Activated naive CD8-positive, alpha-beta T cell treated with anti-CD3 and anti-CD28 coated beads, Interleukin-2, amount 50 U/mL, for 16 hours (primary cell): ENCODE measurements around the gene KCNK15.
A peak's percentile ranks its signal among the peaks of the same experiment; 100 is the strongest.

Source experiments
- DNase-seq: peaks from one replicate; pipeline ENCODE4 v3.0.0-alpha.2; 2020; ENCODE audit warnings: low read depth, low spot score

Gene KCNK15

DNA sequence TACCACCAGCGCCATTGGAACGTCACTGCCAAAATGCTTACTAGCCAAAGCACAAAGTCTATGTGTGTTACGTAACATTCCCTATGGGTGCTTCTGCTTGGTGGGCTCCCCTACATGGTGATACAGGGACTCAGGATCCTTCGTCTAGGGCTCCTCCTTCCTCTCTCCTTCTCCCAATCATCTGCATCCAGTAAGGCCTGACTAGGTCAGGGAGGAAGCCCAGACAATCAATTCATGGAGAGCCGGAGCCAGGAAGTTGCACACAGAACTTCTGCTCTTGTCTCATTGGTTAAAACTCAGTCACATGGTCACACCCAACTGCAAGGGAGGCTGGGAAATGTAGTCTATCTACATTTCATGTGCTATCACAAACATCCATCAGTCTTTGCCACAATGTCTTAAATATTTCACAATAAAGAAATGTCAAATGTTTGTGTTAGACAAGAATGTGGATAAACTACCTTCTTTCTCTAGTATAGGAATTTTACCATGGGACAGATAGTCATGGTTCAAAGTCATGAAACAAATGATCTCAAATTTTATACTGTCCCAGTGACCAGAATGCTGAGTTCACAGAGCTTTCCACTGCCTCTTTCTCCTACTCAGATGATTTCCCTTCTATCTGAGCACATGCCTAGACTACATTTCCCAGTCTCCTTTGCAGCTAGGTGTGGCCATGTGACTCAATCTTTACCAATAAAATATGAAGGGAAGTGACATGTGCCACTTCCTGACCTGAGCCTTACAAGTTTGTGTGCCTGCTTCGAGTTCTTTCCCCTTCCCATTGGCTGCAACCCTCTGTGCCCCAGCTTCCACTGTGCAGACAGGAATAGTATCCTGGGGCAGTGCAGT is 9.3 kb upstream of the KCNK15 start:
- DNase-seq, result no peak

DNA sequence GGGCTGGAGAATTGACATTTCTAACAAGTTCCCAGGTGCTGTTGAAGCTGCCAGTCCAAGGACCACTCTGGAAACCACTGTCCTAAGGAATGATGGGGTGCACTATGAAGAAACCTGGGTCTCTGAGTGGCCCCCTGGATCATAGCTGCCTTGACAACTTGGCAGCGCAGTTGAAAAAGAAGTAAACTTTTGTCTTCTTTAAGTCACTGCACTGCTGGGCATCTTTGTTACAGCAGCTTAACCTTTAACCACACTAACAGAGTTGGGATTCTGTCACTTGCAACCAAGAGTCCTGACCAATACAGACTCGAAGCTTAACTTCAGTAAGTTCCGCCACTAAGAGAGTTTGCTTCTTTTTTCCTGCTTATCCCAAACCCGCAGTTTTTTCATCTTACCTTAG is 8.5 kb upstream of the KCNK15 start:
- no peak for DNase-seq

DNA sequence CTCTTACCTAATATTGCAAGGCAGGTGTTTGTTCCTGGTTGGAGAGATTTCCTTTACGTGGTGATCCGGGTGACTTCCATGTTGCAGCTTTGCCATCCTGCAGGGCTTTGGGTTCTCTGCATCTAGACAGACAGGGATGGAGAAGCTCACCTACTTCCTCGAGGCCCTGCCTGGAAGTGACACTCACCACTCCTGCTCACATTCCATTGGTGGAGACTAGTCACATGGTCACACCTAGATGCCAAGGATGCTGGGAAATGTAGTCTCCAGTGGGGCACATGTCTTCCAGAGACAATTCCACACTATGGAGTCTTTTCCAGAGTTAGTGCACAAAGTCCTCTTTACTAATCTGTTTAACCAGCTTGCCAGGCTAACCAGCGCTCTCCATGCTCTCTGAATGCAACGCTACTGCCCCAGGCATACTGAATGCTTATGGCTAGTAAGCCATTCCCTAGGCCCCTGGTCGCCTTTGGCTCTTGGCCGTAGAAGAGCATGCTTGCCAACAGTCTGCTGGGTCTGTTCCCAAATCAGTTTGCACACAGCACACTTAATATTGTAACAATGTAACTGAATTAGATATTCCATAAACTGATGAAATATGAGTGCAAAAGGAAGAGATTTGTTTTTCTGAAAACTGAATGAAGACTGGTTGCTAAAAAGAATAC is 6.7 kb upstream of the KCNK15 start:
- no peak for DNase-seq

DNA sequence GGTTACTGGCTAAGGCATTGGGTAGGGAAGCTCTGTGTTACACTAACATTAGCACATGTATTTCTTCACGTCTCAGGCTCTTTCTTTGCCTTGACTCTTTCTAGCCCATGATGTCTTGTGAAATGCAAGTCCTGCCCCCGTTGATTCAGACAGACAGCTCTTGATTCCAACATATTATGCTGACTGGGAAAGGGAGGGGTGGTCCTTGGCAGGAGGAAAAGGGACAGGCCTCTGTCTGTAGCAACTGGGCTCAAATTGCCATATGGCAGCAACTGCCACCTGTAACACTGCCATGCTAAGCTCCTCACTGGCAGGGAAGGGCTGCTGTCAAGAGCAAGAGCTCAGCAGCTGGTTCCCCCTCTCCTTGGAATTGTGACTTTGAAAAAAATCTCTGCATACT is 5.7 kb upstream of the KCNK15 start:
- DNase-seq, result no peak

DNA sequence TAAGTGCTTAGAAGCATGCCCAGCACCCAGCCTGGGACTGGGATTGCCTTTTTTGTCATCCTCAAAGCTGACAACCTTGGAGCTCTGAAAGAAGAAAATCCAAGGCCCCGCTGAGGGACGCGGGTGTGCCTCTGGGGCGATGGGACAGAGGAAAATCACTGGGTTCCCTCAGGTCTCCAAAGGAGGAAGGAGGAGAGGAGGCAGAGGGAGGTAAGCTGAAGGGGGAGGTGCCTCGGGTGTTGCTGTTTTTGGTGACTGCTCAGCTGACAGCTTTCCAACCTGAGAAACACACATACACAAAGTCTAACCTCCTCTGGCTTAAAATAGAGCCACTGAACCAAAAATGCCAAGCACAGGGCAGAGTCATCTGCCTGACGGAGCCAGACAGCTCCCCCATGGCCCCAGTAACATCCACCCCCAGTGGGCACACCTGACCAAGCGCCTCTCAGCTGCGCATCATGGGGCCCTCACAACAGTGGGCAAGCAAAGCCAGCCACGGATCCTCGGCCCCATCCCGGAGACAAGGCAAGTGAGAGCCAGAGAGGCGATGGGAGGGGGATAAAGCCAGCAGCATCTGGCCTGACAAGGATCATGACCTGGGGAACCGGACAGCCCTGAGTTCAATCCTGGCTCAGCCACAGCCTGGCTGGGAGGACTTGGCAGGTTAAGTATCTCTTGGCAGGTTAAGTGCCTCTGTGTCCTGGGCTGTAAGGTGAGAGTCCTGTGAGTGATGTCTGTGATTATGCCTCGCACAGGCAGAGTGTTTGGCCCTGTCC is 3.2 kb upstream of the KCNK15 start:
- no peak for DNase-seq

DNA sequence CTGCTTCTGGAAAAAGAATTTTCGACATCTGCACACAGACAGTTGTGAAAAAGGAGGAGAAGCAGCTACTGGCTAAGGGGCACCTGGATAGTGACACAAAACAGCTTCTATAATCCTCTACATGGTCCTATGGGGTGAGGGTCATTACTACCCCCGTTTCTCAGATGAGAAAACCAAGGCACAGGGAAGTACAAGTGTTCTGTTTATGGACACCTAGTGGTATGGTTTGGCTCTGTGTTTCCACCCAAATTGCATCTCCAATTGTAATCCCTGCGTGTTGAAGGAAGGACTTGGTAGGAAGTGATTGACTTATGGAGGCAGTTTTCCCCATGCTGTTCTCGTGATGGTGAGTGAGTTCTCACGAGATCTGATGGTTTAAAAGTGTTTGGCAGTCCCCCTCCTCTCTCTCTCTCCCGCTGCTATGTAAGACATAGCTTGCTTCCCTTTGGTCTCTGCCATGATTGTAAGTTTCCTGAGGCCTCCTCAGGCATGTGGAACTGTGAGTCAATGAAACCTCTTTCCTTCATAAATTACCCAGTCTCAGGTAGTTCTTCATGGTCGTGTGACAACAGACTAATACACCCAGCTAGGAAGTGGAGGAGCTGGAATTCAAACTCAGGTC is 2.5 kb upstream of the KCNK15 start:
- no peak for DNase-seq

DNA sequence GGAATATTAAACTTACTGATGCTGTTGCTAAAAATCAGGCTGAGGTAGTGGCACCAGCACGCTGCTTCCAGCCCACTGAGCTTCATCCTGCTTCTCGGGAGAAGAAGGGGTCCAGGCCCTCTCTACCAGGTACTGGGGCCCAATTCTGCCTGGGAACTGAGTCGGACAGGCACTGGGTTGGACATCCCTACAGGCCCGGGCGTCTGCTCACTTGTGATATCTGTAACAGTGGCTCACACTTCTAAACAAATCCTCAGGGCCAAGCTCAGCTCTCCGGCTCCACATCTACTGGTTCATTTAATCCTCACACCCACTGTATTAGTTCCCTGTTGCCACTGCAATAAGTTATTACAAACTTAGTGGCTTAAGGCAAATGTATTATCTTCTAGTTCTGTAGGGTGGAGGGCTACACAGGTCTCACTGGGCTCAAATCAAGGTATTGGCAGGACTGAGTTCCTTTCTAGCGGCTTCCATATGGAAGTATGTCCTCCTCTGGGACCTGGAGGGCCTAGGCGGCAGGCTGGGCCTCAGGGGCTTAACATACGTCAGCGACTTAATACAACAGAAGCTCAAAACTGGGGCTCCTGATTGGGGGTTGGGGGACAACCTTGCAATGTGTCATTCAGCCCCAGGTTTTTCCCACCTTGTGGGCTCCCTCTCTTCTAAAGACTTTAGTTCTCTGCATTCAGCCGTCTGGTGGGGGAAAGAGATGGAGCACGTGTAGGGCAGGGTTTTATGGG is 1.6 kb upstream of the KCNK15 start:
- DNase-seq, result no peak

DNA sequence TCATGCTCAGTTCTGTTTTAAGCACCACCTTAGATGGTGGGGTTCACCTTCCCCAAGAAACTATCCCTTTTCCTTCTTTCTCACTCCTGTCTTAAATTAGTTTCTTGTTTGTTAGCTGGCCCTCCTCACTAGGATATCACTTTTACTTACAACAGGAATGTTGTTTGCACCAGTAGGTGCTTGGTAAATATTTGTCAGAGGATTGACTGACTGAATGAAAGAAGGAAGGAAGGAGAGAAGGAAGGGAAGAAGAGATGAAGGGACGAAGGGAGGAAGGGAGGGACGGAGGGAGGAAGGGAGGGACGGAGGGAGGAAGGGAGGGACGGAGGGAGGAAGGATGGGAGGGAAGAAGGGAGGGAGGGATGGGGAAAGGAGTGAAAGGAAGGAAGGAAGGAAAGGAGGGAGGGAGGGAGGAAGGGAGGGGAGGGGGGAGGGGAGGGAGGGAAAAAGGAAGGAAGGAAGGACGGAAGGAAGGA is 505 bp upstream of the KCNK15 start:
- DNase-seq, result no peak

DNA sequence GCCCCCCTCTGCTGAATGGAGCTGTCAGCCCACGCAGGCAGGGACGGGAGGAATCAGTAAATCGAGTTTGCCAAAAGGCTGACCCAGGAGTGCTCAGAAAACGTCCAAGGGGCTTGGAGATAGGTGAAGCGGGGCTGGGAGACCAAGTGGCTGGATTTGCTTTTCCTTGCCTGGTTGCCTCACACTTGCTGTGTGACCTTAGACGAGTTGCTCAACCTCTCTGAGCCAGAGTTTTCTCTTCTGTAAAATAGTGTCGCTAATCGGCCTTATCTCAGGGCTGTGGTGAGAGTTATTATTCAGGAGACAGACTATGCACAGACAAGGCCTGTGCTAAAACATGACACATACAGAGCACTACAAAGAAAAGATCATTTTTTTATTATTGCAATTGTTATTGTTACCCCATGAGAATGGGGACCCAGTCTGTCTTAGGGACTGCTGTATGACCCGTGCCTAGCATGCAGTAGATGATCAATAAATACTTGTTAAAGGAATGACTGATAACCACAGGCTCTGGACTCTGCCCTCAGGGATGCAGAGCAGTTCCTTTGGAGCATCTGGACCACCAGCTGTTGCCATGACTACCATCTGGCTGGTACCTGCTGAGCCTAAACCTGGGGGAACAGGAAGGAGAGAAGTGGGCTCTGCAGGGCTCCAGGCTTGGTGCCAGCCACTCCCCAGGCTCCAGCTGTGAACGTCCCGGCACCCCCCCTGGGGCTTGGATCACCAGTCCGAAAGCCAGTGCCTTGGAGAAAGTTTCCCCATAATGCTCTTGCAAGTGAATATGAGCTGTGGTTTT is 901 bp downstream of the KCNK15 start:
- DNase-seq, result no peak

DNA sequence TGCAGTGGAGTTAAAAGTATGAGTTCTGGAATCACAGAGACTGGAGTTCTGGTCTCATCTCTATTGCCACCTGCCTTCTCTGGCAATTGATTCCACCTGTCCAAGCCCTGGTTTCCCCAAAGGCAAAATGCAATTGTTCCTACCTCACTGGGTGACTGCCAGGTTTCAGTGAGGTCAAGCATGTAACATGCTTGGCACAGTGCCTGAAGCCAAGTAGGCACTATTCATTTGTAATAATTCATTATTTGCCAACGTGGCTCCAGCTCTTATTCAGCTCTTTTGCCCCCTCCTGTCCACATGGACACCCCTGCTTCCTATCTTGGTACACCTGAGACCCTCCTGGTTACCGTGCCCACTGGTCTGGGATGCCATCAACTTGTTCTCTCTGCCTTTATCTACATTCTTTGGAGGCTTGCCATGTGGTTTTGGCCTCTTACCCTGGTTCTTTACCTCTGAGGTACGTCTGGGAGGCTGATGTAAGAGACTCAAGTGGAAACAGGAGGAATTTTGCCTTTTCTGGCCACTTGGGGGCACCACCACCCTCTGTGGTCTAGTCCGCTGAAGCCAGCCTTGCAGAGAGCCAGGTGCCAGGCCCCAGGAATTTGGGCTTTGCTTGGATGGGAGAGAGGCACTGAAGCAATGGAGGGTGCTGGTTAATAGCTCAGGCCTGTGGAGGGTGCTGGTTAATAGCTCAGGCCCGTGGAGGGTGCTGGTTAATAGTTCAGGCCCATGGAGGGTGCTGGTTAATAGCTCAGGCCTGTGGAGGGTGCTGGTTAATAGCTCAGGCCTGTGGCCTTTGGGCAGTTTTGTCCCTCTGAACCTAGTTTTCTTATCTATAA is 1.7 kb downstream of the KCNK15 start:
- peak; percentile 21 for DNase-seq

DNA sequence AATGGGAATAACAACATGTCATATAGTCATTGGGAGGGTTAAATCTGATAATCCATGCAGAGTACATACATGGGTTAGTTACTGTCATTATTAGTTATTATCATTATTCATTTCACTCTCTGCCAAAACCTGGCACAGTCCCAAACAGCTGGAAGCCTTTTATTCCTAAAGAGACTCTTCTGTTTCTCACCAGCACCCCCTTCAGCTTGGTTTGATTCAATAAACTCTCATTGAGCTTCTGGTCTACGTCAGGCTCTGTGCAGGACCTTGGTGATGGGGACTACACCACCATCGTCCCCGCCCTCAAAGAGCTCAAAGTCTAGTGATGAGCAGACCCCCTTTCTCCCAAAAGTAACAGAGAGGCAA is 2.3 kb downstream of the KCNK15 start:
- no peak for DNase-seq

DNA sequence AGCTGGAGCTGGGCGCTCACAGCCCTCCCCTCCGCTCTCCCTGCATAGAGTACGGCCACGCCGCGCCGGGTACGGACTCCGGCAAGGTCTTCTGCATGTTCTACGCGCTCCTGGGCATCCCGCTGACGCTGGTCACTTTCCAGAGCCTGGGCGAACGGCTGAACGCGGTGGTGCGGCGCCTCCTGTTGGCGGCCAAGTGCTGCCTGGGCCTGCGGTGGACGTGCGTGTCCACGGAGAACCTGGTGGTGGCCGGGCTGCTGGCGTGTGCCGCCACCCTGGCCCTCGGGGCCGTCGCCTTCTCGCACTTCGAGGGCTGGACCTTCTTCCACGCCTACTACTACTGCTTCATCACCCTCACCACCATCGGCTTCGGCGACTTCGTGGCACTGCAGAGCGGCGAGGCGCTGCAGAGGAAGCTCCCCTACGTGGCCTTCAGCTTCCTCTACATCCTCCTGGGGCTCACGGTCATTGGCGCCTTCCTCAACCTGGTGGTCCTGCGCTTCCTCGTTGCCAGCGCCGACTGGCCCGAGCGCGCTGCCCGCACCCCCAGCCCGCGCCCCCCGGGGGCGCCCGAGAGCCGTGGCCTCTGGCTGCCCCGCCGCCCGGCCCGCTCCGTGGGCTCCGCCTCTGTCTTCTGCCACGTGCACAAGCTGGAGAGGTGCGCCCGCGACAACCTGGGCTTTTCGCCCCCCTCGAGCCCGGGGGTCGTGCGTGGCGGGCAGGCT is 4.6 kb downstream of the KCNK15 start:
- no peak for DNase-seq

DNA sequence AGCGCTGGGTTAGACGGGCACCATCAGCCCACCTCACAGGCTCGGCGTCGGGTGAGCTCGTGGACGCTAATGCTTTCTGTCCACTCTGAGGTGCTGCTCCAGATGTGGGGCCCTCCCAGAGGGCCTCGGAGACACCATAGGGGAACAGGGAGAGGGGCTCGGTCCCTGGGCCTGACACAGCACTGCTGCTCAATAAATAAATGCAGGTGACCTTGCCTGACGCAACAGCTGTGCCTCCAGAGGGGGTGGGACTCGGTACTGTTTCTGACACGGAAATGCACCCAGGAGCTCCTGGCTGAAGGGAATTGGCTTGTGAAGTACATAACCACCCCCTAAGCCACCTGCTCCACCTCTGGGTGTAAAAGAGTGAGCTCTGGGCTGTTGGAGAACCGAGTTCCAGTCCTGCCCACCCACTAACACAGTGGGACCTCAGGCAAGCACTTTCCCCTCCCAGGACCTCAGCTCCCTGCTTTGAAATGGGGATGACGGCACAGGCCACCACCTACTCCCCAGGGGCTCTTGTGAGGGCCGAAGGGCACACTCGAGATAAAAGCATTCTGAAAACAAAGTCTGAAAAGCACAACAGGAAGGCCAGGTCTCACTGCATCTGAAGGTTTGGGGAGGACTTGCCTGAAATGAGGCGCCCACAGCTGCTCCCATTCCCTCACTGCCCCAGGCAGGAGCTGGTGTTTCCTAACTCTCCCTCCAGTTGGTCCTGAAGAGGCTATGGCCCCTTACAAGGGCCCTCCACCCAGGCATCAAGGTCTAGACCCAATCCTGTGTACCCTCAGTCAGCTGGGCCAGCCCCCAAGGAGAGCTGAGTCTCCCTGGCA is 6.7 kb downstream of the KCNK15 start:
- no peak for DNase-seq

DNA sequence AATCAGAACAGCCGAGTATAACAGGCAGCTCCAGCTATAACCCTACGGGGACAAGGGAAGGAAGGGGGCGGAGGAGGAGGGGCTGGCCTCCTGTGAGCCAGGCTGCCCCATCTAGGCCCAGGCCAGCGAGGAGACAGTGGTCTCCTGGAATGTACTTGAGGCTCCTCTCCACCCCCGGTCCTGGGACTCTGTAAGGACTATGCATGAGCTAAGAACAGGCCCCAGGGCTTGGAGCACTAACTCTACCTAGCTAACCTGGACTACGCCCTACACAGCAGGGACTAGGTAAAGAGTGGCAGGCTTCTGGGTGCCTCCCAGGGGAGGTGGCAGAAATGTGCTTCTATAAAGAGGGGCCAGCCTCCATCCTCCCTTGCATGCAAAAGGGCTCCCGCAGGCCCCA is 8.9 kb downstream of the KCNK15 start:
- no peak for DNase-seq

DNA sequence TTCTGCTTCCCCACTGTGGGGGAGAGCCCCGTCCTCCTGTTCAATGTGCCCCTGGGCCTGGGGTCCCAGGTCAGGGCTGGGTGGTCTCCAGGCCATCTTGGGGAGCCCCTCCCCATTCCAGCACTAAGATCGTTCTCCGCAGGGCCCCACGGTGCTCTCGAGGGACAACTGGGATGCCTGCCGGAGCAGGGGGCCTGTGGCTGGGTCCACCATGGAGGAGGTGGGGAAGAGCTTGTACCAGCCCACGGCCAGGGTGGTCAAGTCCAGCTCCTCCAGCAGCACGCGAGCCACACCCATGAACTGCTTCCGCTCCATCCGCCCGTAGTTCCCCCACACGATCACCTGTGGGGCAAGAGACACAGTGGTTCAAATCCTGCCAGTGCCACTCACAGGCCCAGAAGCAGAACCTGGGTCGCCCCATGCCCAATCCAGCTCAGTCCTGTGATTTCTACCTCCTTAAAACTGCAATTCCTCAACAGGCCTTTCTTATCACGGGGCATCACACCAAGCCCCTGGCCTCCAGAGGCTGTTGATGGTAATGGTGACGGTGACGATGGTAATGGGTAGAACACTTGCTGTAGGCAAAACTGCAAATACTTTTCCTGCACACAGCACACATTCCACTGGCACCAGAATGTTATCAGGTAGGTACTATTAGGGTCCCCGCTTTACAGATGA is 10.5 kb downstream of the KCNK15 start:
- DNase-seq, result no peak

DNA sequence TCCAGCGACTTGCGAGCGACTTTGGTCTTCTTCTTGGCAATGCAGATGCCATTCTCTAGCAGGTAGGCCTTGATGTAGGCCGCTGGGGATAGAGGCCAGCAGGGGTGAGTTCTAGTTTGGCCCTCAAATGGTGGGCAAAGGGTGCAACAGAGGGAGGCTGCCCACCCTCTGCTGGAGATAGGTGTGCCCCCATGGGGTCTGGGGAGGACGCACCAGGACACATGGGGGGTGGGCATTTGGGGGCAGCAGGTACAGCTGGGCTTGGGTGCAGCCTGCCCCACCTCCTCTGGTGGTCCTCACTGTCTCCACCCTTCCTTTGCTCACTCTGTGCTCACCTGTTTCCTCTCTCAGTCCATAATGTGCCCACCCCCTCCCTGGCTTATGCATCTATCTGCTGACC is 11.3 kb downstream of the KCNK15 start:
- DNase-seq, result no peak
